Caco-2 (cell line): ENCODE results near the gene CCDC61. TPM values are rescaled to one million over a fixed set of nuclear protein-coding genes. Genes with fewer than 3 reads are reported as not detected.

Experiments
- BruUV-seq: library from RNA; stranded (reverse); fragments of 400-500 nt; replicated peaks from 2 replicates; lab custom pipeline; 2021; lab: Mats Ljungman, UMichigan
- CTCF ChIA-PET: fragments of 300-600 bp; sonication (Branson Sonifier 250); formaldehyde crosslinking; loops from one replicate; lab custom pipeline; 2022; ENCODE audit warnings: antibody characterized with exemption; lab: Charles Lee
- POLR2A ChIA-PET: fragments of 300-600 bp; sonication (Branson Sonifier 250); formaldehyde crosslinking; loops from one replicate; lab custom pipeline; 2022; ENCODE audit warnings: antibody characterized with exemption; lab: Charles Lee
- DNase-seq, 2 experiments: peaks; one replicate each; pipeline versions ENCODE4 v3.0.0 to v3.0.0-alpha.2; 2020 to 2022
- H3K27me3 ChIP-seq: replicated peaks from 2 replicates; pipeline ENCODE4 v1.6.0; 2011; ENCODE audit warnings: low read length; ENCODE audit not compliant: control insufficient read depth, insufficient read depth
- H3K36me3 ChIP-seq: 2 replicates; pipeline ENCODE4 v1.5.1; 2011; ENCODE audit warnings: low read length; ENCODE audit not compliant: control insufficient read depth, insufficient read depth
- H3K4me1 ChIP-seq: fragments of 250-450 bp; sonication (Bioruptor Pico); 2 replicates; pipeline ENCODE4 v1.5.1; 2020; ENCODE audit warnings: mild to moderate bottlenecking
- H3K4me3 ChIP-seq: 2 replicates; pipeline ENCODE4 v1.5.1; 2011; ENCODE audit warnings: low read depth, mild to moderate bottlenecking, control low read depth, low read length
- H3K9me3 ChIP-seq: fragments of 250-450 bp; sonication (Bioruptor Pico); 2 replicates; pipeline ENCODE4 v1.5.1; 2020; ENCODE audit warnings: mild to moderate bottlenecking, moderate library complexity
- H3K27ac Mint-ChIP-seq: one replicate; pipeline ENCODE4 v1.8.0; 2022; ENCODE audit warnings: mixed read lengths; ENCODE audit not compliant: unreplicated experiment
- H3K27me3 Mint-ChIP-seq: one replicate; pipeline ENCODE4 v1.8.0; 2022; ENCODE audit warnings: mixed read lengths; ENCODE audit not compliant: insufficient read depth, unreplicated experiment
- H3K36me3 Mint-ChIP-seq: one replicate; pipeline ENCODE4 v1.8.0; 2022; ENCODE audit warnings: mild to moderate bottlenecking, mixed read lengths; ENCODE audit not compliant: insufficient read depth, unreplicated experiment
- H3K4me1 Mint-ChIP-seq: one replicate; pipeline ENCODE4 v1.8.0; 2022; ENCODE audit warnings: low read depth, mixed read lengths; ENCODE audit not compliant: unreplicated experiment
- H3K4me3 Mint-ChIP-seq: one replicate; pipeline ENCODE4 v1.8.0; 2022; ENCODE audit warnings: mild to moderate bottlenecking, moderate library complexity, mixed read lengths; ENCODE audit not compliant: unreplicated experiment
- H3K9me3 Mint-ChIP-seq: one replicate; pipeline ENCODE4 v1.8.0; 2022; ENCODE audit warnings: mixed read lengths; ENCODE audit not compliant: unreplicated experiment
- intact Hi-C: fragments of 100-400 bp; cut with micrococcal nuclease; formaldehyde crosslinking; loops from one replicate; pipeline ENCODE4 v1.10.0; 2022; ENCODE audit not compliant: unreplicated experiment
- total RNA-seq: library from RNA; stranded (reverse); gene quantifications from 2 replicates; pipeline ENCODE4 v1.2.3, GENCODE V29; 2022
- TF ChIP-seq, protein P1 (sequence below), 2 experiments: fragments of 200-600 bp in 1 of 2; IDR thresholded peaks; 1 replicate in 1 of 2; 2 replicates in 1 of 2; pipeline versions ENCODE4 v1.5.1 to v1.8.0; 2011 to 2022; ENCODE audit warnings: antibody characterized with exemption in 1 of 2, control low read depth in 1 of 2, inconsistent platforms in 1 of 2, low read depth in 1 of 2, low read length in 1 of 2, mild to moderate bottlenecking in 1 of 2, moderate library complexity in 1 of 2; ENCODE audit not compliant: insufficient read depth in 1 of 2, severe bottlenecking in 1 of 2, unreplicated experiment in 1 of 2

The CCDC61 gene
- total RNA-seq, 1 experiment from 2014 or later = 21.1 TPM

DNA sequence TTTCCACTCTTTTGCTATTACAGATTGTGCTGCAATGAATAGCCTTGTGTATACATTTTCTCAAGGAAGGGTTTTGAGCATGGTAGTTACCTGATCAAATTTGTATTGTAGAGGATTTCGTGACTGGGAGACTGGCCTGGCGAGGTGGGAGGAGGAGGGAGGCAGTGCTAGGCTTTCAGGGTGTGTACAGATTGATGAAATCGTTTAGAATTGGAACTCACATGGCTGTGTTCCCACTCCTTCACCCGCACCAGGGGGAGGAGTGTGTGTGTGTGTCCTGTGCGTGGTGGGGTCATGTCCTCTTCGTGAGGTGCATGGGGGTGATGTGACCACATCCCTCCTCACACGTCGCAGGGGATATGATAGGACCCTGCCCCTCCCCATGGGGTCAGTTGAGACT is 19.3 kb downstream of the CCDC61 start:
- Histone ChIP-seq H3K9me3 (no peaks in the 10 kb centered on the region), H3K27me3 (no peaks in the 10 kb centered on the region; the same call in 1 of the 2 replicates), H3K4me3 (peak overlapping the region; percentile 57), H3K4me1 (peaks cover 20% of the 10 kb centered on the region), H3K36me3 (no peaks in the 10 kb centered on the region)
- H3K4me3 Mint-ChIP-seq = peak overlapping the region; percentile 86
- POLR2A ChIA-PET = no interaction called here
- peaks cover 6% of the 10 kb centered on the region for H3K36me3 Mint-ChIP-seq
- peaks cover 21% of the 10 kb centered on the region for H3K4me1 Mint-ChIP-seq
- CTCF ChIA-PET = interaction anchor here (0.7 to 1.4 kb wide), 5 partner anchors 14 to 198 kb away, joined by 3 to 7 read pairs (median 4); partner anchors contain the start of gene CCDC61
- no peak for DNase-seq
- intact Hi-C loops = loop anchor here (10.0 kb wide), 1 partner anchor 200 kb away; the partner anchor contains the start of gene RSPH6A
- H3K27me3 Mint-ChIP-seq = peaks cover 8% of the 10 kb centered on the region
- peak overlapping the region; percentile 56 for H3K27ac Mint-ChIP-seq
- TF ChIP-seq, protein P1, sequence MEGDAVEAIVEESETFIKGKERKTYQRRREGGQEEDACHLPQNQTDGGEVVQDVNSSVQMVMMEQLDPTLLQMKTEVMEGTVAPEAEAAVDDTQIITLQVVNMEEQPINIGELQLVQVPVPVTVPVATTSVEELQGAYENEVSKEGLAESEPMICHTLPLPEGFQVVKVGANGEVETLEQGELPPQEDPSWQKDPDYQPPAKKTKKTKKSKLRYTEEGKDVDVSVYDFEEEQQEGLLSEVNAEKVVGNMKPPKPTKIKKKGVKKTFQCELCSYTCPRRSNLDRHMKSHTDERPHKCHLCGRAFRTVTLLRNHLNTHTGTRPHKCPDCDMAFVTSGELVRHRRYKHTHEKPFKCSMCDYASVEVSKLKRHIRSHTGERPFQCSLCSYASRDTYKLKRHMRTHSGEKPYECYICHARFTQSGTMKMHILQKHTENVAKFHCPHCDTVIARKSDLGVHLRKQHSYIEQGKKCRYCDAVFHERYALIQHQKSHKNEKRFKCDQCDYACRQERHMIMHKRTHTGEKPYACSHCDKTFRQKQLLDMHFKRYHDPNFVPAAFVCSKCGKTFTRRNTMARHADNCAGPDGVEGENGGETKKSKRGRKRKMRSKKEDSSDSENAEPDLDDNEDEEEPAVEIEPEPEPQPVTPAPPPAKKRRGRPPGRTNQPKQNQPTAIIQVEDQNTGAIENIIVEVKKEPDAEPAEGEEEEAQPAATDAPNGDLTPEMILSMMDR (IDR thresholded peaks at IDR 0.05; ENCODE audit: insufficient read depth in 1 of 2, low read depth in 1 of 2, low read length in 1 of 2, severe bottlenecking in 1 of 2, unreplicated experiment in 1 of 2) = no peak
- H3K9me3 Mint-ChIP-seq = no peaks in the 10 kb centered on the region
- no TSS peak for BruUV-seq

DNA sequence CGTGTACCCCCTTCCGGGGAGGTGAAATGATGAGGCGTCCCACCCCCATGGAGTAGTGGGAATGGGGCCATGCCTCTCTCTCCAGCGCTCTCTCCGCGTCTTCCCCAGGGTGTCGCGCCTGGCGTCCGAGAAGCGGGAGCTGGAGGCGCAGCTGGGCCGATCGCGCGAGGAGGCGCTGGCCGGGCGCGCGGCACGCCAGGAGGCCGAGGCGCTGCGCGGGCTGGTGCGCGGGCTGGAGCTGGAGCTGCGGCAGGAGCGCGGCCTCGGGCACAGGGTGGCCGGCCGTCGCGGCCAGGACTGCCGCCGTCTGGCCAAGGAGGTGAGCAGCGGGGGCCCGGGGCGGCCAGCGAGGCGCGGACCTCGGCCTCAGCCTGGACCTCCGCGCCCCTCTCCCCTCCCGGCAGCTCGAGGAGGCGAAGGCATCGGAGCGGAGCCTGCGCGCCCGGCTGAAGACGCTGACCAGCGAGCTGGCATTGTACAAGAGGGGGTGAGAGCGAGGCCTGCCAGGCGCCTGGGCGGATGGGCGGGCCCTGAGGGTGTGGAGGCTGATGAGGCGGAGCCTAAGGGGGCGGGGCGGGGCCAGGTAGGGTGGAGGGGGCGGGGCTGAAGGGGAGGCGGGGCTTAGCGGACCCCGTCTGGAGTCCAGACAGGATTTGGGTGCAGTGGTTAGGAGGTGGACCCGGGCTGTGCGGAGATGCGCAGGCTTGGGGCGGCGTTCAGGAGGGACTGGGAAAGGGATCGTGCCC is 19.8 kb downstream of the CCDC61 start:
- no TSS peak for BruUV-seq
- POLR2A ChIA-PET = no interaction called here
- peaks cover 20% of the 10 kb centered on the region for H3K4me1 ChIP-seq
- TF ChIP-seq, protein P1 (IDR thresholded peaks at IDR 0.05; ENCODE audit: insufficient read depth in 1 of 2, low read depth in 1 of 2, low read length in 1 of 2, severe bottlenecking in 1 of 2, unreplicated experiment in 1 of 2) = no peak
- no peaks in the 10 kb centered on the region for H3K9me3 ChIP-seq
- CTCF ChIA-PET = interaction anchor here (0.6 to 1.4 kb wide), 6 partner anchors 14 to 198 kb away, joined by 3 to 7 read pairs (median 4); partner anchors contain the start of gene CCDC61
- intact Hi-C loops = loop anchor here (5.0 to 10.0 kb wide), 3 partner anchors 88 to 200 kb away; partner anchors contain the start of gene RSPH6A
- H3K27ac Mint-ChIP-seq = peak overlapping the region; percentile 56
- peak; percentile 87 to 90 for DNase-seq
- H3K36me3 ChIP-seq = no peaks in the 10 kb centered on the region
- peaks cover 21% of the 10 kb centered on the region for H3K4me1 Mint-ChIP-seq
- peak overlapping the region; percentile 86 for H3K4me3 Mint-ChIP-seq
- peak overlapping the region; percentile 57 for H3K4me3 ChIP-seq
- H3K27me3 Mint-ChIP-seq = peaks cover 8% of the 10 kb centered on the region
- peaks cover 6% of the 10 kb centered on the region for H3K36me3 Mint-ChIP-seq
- H3K27me3 ChIP-seq = no peaks in the 10 kb centered on the region; the same call in 1 of the 2 replicates
- no peaks in the 10 kb centered on the region for H3K9me3 Mint-ChIP-seq

DNA sequence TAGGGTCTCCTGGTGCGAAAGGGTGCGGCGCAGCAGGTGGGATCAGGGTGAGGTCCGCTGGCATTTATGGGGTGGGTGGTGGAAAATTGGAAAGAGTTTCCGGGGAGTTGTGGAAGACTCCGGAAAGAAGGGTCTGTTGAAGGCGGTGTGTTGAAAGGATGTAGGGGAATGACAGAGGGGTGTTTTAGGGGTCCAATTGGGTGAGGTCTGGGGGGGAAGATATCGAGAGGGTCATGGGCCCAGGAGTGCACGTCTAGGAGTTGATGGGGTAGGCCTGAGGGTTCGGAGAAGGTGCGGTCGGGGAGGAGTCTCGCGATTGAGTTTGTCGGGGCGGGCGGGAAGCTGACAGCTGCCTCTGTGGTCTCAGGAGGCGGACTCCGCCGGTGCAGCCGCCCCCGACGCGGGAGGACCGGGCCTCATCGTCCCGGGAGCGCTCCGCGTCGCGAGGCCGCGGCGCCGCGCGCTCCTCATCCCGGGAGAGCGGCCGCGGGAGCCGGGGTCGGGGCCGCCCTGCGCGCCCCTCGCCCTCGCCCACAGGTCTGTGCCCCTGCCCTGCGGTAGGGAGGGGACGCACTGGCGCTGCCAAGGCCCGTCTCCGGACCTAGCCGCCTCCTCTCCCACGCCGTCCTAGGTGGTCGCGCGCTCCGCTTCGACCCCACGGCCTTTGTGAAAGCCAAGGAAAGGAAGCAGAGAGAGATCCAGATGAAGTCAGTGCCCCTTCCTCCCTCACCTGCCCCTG is 20.6 kb downstream of the CCDC61 start:
- no TSS peak for BruUV-seq
- no peaks in the 10 kb centered on the region for H3K9me3 Mint-ChIP-seq
- Histone ChIP-seq H3K9me3 (no peaks in the 10 kb centered on the region), H3K4me1 (peaks cover 20% of the 10 kb centered on the region), H3K27me3 (no peaks in the 10 kb centered on the region; the same call in 1 of the 2 replicates), H3K4me3 (peak overlapping the region; percentile 57), H3K36me3 (no peaks in the 10 kb centered on the region)
- peaks cover 21% of the 10 kb centered on the region for H3K4me1 Mint-ChIP-seq
- CTCF ChIA-PET = interaction anchor here (0.9 to 1.6 kb wide), 10 partner anchors 10 to 199 kb away, joined by 3 to 20 read pairs (median 5); partner anchors contain the start of genes CCDC61 and IGFL4
- no peak overlapping the region for H3K27ac Mint-ChIP-seq
- POLR2A ChIA-PET = interaction anchor here (0.6 kb wide), 1 partner anchor 245 kb away, joined by 4 read pairs; no protein-coding TSS in a partner anchor
- TF ChIP-seq, protein P1 (IDR thresholded peaks at IDR 0.05; ENCODE audit: insufficient read depth in 1 of 2, low read depth in 1 of 2, low read length in 1 of 2, severe bottlenecking in 1 of 2, unreplicated experiment in 1 of 2) = no peak
- DNase-seq = peak in 1 of 2 experiments; percentile 41
- H3K4me3 Mint-ChIP-seq = peak overlapping the region; percentile 86
- peaks cover 6% of the 10 kb centered on the region for H3K36me3 Mint-ChIP-seq
- intact Hi-C loops = loop anchor here (5.0 to 10.0 kb wide), 3 partner anchors 89 to 201 kb away; partner anchors contain the start of gene RSPH6A
- peaks cover 8% of the 10 kb centered on the region for H3K27me3 Mint-ChIP-seq
